GM20000 (cell line): ENCODE data around the gene PROX1.

Source experiments
- DNase-seq: peaks from one replicate; pipeline ENCODE4 v3.0.0; 2012; ENCODE audit warnings: low spot score
- TF ChIP-seq, protein P1 (sequence below): IDR thresholded peaks from 2 replicates; pipeline ENCODE4 v1.5.1; 2012; ENCODE audit warnings: mild to moderate bottlenecking, control low read depth; ENCODE audit errors: extremely low read depth, missing control alignments

The PROX1 gene

GRCh38 chr1:213951876-213952275 lies 35.9 kb upstream of the PROX1 start:
- TF ChIP-seq, protein P1, sequence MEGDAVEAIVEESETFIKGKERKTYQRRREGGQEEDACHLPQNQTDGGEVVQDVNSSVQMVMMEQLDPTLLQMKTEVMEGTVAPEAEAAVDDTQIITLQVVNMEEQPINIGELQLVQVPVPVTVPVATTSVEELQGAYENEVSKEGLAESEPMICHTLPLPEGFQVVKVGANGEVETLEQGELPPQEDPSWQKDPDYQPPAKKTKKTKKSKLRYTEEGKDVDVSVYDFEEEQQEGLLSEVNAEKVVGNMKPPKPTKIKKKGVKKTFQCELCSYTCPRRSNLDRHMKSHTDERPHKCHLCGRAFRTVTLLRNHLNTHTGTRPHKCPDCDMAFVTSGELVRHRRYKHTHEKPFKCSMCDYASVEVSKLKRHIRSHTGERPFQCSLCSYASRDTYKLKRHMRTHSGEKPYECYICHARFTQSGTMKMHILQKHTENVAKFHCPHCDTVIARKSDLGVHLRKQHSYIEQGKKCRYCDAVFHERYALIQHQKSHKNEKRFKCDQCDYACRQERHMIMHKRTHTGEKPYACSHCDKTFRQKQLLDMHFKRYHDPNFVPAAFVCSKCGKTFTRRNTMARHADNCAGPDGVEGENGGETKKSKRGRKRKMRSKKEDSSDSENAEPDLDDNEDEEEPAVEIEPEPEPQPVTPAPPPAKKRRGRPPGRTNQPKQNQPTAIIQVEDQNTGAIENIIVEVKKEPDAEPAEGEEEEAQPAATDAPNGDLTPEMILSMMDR: no peak
- DNase-seq: no peak

GRCh38 chr1:213953806-213954205 lies 34.0 kb upstream of the PROX1 start:
- TF ChIP-seq, protein P1: no peak
- no peak for DNase-seq

DNA sequence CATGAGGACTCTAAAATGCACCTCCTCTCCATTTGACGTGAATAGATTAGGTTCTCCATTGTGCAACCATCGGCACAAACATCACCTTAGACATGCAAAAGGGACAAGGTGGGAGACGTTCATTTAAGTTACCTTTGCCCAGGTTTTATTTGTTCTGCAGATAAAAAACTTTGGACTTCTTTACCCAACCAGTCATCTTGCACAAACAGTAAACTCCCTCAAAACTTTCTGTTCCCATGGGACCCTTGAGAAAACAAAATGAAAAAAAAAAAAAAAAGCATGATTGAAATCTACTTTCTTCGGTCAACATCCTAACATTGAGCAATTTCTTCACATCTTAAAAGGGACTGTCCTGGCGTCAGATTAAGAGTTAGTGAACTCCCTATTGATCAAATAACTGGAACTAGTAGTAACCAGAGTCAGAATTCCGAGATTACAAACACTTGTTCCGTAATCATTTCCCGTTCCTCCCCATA lies 31.4 kb upstream of the PROX1 start:
- no peak for DNase-seq
- TF ChIP-seq, protein P1: no peak

DNA sequence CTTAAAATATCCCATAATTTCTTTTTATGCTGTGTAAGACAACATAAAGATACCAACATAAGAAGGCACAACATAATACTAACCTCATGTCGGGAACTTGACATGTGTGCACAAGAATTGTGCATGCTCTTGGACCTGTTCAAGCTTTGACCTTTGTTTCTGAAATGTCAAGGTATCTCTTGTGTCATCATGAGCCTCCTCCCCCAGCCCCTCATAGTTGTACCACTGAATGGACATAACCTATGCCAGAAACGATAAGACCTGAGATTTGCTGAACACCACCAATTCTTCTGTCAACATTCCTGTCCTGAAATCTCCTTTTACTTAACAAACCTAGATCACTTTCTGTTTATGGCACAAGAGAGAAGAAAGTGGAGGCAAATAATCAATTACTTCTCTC lies 29.4 kb upstream of the PROX1 start:
- DNase-seq: no peak
- TF ChIP-seq, protein P1: no peak

DNA sequence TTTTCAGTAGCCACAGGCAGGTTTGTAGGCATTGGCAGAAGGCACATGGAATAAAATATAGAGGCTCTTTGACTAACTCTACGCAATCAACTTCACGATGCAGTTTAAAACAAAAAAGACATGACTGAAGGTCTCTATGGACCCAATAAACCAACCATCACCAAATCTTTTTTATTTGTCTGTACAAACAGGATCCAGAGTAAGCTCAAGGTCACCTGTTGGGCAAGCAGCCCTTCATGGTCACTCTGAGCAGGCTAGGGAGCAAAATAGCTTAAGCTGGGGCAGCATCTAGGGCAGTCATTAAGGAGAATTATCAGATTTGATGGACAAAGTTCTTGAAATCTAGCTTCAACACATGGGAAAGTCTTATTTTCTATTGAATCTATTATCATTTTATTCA lies 26.8 kb upstream of the PROX1 start:
- TF ChIP-seq, protein P1: no peak
- no peak for DNase-seq

DNA sequence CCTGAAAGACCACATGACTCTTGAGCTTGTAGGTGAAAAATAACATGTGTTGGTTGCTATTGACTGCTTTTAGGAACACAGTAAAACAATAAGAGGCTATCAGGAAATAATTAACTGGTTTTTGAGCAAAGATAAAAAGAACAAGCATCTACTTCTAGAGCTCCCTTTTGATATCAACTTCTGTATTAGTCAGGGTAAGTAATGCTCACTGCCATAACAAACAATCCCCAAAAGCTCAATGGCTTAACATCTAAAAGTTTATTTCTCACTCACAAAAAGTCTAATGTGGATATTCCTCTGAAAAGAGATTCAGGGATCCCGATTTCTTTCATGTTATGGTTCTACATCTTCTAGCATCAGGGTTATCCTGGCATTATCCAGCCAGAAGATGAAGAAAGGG lies 25.3 kb upstream of the PROX1 start:
- no peak for DNase-seq
- TF ChIP-seq, protein P1: no peak

- no peak for DNase-seq
- TF ChIP-seq, protein P1: no peak
These were observed 21.7 kb upstream of the PROX1 start for GRCh38 chr1:213966122-213966521.
